ENCODE data around the gene MEIG1.
"Not testable (repeated sequence)": the region's sequence is repeated elsewhere in the genome, so short reads cannot be mapped to it uniquely, and the experiment has no call there.

The MEIG1 gene

GRCh38 chr10:14958872-14959220 is 342 bp upstream of the MEIG1 start:
- no peak for DNase-seq

GRCh38 chr10:14967897-14968296 is 8.7 kb downstream of the MEIG1 start:
- DNase-seq: no peak

DNA sequence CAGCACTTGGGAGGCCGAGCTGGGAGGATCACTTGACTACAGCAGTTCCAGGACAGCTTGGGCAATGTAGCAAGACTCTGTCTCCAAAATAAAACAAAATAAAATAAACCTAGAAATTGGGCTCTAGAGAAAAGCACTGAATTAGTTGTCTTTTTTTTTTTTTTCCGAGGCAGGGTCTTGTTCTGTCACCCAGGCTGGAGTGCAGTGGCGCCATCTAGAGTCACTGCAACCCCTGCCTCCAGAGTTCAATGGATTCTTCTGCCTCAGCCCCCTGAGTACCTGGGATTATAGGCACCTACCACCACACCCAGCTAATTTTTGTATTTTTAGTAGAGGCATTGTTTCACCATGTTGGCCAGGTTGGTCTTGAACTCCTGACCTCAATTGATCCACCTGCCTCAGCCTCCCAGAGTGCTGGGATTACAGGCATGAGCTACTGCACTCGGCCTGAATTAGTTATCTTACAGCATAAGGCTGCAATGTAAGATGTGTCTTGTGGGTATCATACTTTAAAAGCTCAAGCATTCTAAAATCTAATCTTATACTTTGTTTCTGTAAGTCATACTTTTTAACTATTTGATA is 12.8 kb downstream of the MEIG1 start:
- no peak for DNase-seq

DNA sequence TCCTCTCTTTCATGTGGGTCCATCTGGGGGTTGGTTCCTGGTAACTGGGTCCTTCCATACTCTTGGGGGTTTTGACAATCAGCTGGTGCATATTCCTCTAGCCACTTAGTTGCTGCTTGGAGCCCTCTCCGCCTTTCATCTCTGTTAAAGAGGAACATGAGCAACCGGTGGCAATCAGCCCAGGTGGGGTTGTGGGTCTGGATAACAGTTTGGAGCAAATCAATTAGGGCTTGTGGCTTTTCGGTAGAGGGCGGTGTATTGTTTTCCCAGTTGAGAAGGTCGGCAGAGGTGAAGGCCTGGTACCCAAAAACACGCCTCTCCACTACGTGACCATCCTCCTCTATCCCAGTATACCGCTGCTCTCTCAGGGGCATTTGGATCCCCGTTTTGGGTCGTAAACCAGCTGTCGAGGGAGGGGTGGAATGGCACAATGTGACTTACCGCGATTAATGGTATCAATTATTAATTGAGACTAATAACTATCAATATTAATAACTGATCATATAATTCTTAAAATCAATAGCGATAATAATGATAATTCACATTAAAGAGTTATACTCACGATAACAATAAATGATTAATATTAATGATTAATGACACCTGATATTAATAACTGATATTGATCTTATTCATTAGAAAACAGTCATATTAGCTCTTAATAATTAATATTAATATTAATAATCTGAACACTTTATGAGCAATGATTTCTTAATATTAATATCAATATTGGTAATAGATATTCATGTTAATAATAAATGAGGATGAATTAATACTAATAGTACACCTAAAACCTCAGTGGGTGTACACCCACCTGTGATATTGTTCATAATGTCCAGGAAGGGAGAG is 15.2 kb downstream of the MEIG1 start:
- not testable (repeated sequence) for DNase-seq

GRCh38 chr10:14975672-14976273 is 16.6 kb downstream of the MEIG1 start:
- no peak for DNase-seq

GRCh38 chr10:14982744-14983143 is 23.6 kb downstream of the MEIG1 start:
- DNase-seq: no peak

- not testable (repeated sequence) for DNase-seq
Observed at GRCh38 chr10:14989552-14989951, 30.4 kb downstream of the MEIG1 start.

DNA sequence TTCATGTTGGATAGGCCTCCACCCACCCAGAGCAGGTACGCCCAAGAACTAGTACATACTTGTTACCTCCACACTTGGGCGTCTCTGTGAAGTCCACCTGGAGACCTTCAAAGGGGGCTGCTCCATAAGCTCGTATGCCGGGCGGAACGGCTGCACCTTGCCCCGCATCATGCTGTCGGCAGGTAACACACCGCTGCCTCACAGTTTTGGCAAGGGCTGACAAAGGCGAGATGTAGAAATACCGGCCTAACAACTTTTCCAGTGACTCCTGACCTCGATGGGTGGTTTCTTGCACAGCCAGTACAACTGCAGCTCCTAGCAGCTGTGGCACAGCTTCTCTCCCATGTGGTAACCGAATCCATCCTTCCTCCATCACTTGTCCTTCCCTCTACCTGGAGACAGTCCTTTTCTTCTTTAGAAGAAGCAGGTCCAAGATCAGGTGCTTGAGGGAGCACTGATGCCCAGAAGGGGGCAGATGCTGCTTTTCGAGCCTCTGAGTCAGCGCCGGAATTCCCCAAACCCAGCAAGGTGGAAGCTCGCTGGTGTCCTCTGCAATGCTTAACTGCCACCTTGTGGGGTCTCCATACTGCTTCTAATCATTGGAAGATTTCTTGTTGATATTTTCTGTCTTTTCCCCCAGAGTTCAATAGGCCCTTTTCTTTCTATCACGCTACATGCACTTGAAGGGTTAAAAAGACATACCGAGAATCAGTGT is 32.0 kb downstream of the MEIG1 start:
- not testable (repeated sequence) for DNase-seq

- not testable (repeated sequence) for DNase-seq
Observed at GRCh38 chr10:14992336-14992735, 33.1 kb downstream of the MEIG1 start.

DNA sequence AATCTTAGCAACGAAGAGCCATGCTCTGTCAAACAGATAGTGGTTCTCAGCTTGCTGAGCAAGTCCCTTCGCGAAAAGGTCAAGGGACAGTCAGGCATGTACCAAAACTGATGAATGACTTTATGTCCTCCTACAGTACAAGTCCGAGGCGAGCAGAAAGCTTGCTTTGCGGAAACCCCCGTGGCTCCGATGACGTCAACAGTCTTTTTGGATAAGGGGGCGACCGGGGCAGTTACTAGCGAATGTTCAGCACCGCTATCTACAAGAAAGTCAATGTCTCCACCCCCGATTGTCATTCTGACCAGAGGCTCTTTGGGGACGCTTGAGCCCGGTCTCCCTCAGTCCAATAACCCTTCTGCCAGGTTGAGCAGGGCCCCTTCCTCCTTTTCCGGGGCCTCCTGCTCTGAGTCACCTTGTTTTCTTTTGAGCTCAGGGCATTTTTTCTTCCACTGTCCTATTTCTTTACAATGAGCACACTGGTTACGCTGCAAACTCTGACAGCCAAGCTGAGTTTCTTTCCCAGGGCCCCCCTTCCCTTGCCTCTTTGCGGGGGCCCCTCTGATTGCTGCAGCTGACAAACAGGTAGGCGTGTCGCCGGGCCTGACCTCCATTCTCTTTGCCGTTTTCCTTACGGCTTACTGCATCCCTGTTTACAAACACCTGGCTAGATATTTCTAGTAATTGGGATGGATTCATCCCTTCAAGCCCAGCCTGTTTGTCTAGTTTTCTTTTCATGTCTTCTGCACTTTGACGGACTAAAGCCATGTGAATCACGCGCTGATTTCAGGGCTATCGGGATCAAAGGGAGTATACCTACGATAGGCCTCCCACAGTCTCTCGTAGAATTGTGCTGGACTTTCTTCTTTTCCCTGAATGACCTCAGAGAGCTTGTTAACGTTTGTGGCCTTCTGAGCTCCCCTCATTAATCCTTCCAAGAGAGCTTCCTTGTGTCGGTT is 34.6 kb downstream of the MEIG1 start:
- DNase-seq: not testable (repeated sequence)

DNA sequence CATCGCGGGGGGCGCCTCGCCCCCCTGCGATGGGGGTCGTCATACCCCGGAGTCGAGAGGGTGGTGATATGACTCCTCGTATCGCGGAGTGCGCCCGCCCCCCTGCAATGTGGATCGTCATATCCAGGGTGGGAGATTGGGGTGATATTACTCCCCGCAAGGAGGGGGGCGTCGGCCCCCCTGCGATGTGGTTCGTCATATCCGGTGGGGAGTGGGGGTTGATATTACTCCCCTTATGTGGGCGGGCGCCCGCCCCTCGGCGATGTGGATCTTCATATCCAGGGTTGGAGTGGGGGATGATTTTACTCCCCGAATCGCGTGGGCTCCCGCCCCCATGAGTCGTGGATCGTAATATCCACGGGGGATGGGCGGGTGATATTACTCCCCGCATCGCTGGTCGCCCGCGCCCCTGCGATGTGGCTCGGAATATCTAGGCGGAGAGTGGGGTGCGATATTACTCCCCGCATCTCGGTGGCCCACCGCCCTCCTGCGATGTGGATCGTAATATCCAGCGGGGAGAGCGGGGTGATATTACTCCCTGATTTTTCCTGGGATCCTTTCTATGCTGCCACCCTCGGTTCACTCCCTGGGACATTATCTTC is 36.9 kb downstream of the MEIG1 start:
- no peak for DNase-seq

DNA sequence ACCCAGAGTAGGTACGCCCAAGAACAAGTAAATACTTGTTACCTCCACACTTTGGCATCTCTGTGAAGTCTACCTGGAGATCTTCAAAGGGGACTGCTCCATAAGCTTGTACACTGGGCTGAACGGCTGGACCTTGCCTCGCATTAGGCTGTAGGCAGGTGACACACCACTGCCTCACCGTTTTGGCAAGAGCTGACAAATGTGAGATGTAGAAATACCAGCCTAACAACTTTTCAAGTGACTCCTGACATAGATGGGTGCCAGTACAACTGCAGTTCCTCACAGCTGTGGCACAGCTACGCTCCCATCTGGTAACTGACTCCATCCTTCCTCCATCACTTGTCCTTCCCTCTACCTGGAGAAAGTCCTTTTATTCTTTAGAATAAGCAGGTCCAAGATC is 54.3 kb downstream of the MEIG1 start:
- not testable (repeated sequence) for DNase-seq

DNA sequence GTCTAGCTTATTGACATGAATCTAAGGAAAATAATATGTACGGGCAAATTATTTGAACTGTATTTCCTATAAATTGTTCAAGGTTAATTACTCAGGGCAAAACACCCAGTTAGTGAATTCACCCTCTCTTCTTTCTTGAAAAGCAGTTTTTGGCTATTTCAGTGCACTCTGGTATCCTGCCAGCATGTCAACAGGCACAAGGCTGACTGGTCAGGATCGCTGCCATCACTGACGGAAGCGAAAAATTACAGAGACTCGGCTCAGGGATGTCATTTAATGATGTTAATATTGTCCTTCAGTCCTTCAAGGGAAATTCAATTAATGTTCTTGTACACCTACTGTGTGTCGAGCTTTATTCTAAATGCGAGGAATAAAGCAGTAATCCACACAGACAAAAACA is 56.3 kb downstream of the MEIG1 start:
- DNase-seq: no peak

DNA sequence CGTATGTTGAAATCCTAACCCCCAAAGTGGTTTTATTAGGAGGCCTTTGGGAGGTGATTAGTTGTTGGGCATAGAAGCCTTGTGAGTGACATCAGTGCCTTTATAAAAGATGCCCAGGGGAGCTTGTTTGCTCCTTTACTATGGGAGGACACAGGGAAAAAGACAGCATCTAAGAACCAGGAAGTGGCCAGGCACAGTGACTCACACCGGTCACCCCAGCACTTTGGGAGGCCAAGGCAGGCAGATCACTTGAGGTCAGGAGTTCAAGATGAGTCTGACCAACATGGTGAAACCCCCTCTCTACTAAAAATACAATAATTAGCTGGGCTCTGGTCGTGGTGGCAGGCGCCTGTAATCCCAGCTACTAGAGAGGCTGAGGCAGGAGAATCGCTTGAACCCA is 61.8 kb downstream of the MEIG1 start:
- DNase-seq: not testable (repeated sequence)

All from NCI-H1092 treated with DMSO at 0.1 percent for 48 hours (cell line).